LNCaP clone FGC (cell line): Measurements from ENCODE around the gene LAPTM5.

ENCODE experiments used
- DNase-seq: peaks from one replicate; pipeline ENCODE4 v3.0.0-alpha.2; 2011; ENCODE audit warnings: low read depth
- H3K4me3 ChIP-seq: 2 replicates; pipeline ENCODE4 v1.5.1; 2011; ENCODE audit warnings: mild to moderate bottlenecking, low read depth, low read length, control low read depth
- CTCF ChIP-seq: IDR thresholded peaks from 2 replicates; pipeline ENCODE4 v1.5.1; 2012; ENCODE audit warnings: mild to moderate bottlenecking; ENCODE audit not compliant: control insufficient read depth, insufficient read depth; ENCODE audit errors: extremely low read depth

LAPTM5 gene

GRCh38 chr1:30721341-30721793 is 36.2 kb downstream of the LAPTM5 start:
- no peak overlapping the region for H3K4me3 ChIP-seq
- no peak for DNase-seq
- no peak for TF ChIP-seq CTCF

- no peak overlapping the region for H3K4me3 ChIP-seq
- no peak for TF ChIP-seq CTCF
- DNase-seq, result no peak
Measured at GRCh38 chr1:30720271-30721223, 37.0 kb downstream of the LAPTM5 start.

GRCh38 chr1:30719406-30720270 is 37.9 kb downstream of the LAPTM5 start:
- H3K4me3 ChIP-seq, result peak overlapping the region; percentile 72
- no peak for TF ChIP-seq CTCF

GRCh38 chr1:30718636-30719405 is 38.8 kb downstream of the LAPTM5 start:
- DNase-seq, result peak; percentile 88

More at GRCh38 chr1:30719406-30720270, 37.9 kb downstream of the LAPTM5 start:
- DNase-seq, result no peak

GRCh38 chr1:30718091-30718635 is 39.4 kb downstream of the LAPTM5 start:
- TF ChIP-seq CTCF, result no peak

More at GRCh38 chr1:30718636-30719405, 38.8 kb downstream of the LAPTM5 start:
- TF ChIP-seq CTCF, result peak; percentile 94
- H3K4me3 ChIP-seq, result peak overlapping the region; percentile 72

GRCh38 chr1:30716646-30717045 is 40.9 kb downstream of the LAPTM5 start:
- H3K4me3 ChIP-seq, result no peak overlapping the region
- no peak for TF ChIP-seq CTCF
- DNase-seq, result no peak

More at GRCh38 chr1:30718091-30718635, 39.4 kb downstream of the LAPTM5 start:
- no peak overlapping the region for H3K4me3 ChIP-seq
- peak; percentile 88 for DNase-seq
